HG03565 (cell line): Measurements from ENCODE around the gene EXOC4.

Source experiments
- ATAC-seq: cut with Tn5 transposase; IDR thresholded peaks from one replicate; pipeline ENCODE4 v1.9.1; 2021; ENCODE audit warnings: mild to moderate bottlenecking, moderate library complexity; ENCODE audit not compliant: unreplicated experiment

The EXOC4 gene

DNA sequence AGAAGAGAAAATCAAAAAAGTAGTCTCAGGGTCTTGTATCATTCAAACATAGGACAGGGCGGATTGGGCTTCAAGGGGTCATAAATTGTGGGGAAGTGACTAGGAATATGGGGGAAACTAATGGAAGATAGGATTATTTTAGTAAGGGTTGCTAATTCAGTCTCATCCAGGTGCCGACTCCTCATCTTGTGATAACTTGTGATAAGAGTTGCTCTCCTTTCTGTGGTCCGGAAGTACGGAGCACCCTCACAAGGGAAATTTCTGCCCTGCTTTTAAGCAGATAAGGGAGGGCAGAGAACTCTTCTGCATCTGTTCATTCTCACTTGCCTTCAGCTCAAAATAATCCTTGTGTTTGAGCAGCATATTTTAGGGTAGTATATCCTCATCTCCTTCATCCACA, 437.9 kb downstream of the EXOC4 start:
- no peak for ATAC-seq

DNA sequence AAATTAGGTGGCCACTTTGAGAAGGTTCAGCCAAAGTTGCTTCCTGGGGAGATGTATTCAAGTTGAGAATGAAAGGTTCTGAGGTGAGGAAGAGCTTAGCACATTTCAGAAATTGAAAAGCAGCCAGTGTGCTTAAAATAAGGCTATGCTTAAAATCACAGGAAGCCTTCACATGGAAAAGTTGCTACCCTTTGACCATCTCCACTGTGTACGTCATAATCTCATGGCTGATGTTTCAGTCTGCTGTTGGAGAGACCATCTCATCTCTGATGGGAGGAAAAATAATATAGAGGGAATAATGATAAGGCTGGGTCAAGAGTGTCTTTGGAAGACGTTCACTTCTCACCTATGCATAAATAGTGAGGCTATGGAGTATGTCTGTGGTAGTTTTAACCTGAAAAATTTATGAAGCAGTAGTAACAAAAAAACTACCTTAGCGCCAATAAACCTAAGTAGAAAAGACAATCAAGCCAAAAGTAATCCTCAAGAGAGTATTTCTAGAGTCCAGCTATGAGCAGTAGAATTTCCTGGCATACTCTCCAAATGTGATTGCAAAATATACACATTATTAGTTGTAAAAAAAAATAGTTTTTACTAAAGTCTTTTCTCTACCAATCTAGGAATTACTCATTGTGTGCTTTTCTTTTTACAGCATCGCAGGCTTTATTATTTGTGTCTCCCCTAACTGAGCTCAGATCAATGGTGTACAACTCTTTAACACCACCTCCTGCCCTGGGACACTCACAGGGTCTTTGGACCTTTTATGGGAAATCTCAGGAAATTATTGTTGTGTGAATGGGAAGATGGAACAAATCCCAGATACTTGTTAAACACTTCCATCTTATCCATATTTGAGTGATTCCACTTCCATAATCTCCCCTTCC, 439.1 kb downstream of the EXOC4 start:
- no peak for ATAC-seq

DNA sequence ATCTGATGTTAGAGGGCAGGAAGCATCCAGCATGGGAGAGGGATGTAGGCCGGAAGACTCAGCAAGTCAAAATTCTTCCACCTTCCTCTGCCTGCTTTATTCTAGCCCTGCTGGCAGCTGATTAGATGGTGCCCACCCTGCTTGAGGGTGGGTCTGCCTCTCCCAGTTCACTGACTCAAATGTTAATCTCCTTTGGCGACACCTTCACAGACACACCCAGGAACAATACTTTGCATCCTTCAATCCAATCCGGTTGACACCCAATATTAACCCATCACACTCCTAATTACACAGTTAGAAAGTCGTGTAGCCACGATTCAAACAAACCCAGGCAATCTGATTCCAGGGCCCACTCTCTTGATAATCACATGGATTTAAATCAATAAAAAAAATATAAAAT, 440.4 kb downstream of the EXOC4 start:
- ATAC-seq: no peak

DNA sequence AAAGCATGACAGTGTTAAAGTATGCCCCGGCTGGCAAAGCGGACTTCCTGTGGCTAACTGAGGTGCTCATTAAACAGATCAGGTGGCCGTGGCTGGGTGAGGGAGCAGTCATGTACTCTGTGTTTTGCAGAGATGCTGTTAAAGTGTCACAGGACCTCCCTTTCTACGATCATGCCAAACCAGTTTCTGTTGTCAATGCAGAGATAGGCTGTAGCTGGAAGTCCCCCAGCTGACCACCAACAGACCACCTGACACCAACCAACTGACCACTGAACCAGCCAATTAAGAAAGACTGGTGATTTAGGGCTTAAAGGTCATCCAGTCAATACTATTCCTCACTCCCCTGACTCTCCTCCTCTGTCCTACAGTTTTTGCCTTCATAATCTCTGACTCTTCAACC, 443.2 kb downstream of the EXOC4 start:
- ATAC-seq: no peak

DNA sequence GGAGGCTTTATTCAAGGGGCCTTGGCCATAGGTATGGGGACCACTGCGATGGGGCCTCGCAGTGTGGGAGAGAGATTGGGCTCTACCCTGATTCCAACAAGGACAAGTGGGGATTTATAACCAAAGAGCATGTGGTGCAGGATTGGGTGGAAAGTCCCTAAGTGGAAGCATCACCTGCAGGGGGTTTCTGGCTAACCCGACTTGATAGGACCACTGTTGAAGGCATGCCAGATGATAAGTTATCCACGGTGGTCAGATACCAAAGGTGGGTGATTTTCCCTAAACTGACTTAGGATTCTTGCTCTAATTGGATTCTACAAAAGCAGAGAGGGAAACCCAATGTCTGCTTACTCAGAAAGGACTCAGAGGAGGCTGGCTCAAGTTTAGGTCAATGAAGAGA, 444.7 kb downstream of the EXOC4 start:
- no peak for ATAC-seq

DNA sequence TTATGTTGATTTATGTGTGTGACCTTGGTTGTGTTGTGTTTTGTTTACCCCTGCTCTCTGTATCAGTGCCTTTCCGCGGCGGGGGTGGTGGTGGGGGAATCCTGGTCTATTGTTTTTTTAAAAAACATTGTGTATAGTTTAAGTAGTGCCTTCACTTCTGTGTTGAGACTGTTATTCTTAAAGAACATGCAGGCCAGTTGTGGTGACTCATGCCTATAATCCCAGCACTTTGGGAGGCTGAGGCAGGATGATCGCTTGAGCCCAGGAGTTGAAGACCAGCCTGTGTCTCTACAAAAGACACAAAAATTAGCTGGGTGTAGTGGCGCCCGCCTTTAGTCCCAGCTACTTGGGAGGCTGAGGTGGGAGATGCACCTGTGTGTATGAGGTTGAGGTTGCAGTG, 445.2 kb downstream of the EXOC4 start:
- ATAC-seq: no peak

DNA sequence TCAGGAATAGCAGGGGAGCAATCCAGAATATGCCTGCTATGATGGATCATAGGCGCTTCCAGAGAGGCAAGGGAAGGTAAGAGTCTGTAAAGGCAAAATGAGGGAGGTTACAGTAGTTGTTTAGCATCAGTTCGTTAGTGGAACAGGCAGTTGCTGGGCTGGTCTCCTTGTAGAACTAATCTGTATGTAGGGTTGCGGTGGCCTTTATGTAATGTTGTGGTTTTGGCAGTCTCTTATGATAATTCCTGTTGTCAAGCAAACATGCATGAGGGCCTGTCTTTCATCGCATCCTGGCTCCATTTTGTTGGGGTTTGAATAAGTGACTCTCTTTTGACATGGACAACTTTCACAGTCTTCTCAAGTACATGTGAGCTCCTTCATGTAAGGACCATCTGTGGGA, 446.5 kb downstream of the EXOC4 start:
- no peak for ATAC-seq

DNA sequence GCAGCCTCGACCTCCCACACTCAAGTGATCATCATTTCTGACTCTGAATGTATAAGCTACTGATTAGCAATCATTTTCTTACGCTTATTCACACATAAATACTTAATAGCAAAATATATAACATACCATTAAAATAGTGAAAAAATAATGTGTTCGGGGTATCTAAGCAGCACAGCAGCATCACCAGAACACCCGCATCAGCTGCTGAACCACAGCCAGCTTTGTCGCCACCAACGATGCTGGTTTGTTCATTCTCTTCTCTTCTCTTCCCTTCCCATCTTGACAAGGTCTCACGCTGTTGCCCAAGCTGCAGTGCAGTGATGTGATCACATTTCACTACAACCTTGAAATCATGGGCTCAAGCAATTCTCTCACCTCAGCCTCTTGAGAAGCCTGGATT, 449.2 kb downstream of the EXOC4 start:
- ATAC-seq: no peak

DNA sequence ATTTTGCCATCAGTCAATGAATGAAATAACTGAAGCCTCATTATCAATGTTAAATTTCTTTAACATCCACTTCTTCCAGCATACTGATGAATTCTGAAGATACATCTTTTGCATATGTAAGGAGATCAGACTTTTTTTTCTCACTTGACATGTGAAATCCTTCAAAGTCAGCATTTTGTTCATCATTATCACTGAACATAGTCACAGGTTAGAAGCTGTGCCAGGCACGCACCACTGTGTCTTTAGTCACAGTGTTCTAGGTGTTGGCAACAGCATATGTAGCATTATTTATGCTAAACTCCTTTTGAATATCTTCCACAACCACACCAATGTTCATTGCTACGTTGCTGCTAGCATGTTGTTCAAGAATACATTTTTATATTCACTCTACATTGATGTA, 450.1 kb downstream of the EXOC4 start:
- ATAC-seq: no peak

DNA sequence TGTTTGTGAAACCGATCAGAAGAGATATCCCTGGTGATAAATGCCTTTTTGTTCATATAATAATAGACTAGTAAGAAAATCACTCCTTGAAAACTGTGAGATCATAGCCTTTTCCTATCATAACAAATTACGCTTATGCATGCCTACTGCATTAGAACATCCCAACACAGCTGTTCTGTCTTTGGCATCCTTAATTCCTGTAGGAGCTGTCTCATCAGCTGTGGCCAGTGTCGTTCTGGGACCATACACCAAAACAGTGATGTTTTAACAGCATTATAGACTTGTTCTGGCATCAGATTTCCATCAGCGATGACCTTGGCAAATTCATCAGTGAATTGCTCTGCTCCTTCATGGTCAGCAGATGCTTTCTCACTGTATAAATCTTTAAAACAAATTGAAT, 450.7 kb downstream of the EXOC4 start:
- no peak for ATAC-seq

DNA sequence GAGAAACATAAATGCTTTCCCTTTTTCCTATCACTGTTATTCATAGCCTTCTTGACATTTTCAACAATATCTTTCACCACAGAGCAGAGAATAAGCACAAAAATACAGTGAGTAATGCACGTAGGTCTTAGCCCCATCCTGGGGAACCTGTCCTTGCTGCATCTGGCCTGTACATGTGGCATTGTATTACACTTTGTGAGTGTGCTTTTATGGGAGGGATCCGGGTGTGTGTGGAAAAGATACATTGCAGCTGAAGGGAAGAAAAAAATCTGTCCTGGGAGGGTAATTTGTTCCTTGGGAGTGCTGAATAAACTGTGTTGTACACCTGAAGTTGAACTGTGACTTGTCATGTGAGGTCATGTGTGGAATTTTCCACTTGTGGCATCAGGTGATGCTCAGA, 451.6 kb downstream of the EXOC4 start:
- no peak for ATAC-seq

DNA sequence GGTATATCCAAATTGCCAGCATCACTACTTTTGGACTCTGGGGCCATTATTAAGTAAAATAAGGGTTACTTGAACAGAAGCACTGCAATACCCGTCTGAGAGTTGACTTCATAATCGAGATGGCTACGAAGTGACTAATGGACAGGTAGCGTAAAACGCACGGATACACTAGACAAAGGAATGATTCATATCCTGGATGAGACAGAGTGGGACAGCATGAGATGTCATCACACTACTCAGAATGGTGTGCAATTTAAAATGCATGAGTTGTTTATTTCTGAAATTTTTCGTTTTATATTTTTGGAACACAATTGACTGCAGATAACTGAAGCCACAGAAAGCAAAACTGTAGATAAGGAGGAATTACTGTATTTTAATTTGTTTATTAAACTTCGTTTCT, 452.7 kb downstream of the EXOC4 start:
- ATAC-seq: no peak

DNA sequence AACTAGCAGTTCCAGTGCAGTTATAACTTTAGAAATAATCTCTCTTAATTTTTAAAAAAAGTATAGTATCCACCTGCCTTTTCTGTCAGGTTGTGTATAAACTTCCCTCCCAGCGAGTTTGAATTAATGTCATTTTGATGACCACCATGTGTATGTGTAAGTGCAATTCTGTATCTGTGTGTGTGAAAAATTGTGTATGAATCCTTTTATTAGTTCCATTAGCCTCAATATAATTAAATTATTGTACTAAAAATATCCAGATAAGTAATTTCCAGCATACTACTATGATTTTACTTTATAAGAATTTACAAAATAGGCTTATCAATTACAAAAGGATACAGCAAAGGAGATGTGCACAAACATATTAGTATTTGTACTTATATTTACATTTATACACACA, 453.1 kb downstream of the EXOC4 start:
- no peak for ATAC-seq

DNA sequence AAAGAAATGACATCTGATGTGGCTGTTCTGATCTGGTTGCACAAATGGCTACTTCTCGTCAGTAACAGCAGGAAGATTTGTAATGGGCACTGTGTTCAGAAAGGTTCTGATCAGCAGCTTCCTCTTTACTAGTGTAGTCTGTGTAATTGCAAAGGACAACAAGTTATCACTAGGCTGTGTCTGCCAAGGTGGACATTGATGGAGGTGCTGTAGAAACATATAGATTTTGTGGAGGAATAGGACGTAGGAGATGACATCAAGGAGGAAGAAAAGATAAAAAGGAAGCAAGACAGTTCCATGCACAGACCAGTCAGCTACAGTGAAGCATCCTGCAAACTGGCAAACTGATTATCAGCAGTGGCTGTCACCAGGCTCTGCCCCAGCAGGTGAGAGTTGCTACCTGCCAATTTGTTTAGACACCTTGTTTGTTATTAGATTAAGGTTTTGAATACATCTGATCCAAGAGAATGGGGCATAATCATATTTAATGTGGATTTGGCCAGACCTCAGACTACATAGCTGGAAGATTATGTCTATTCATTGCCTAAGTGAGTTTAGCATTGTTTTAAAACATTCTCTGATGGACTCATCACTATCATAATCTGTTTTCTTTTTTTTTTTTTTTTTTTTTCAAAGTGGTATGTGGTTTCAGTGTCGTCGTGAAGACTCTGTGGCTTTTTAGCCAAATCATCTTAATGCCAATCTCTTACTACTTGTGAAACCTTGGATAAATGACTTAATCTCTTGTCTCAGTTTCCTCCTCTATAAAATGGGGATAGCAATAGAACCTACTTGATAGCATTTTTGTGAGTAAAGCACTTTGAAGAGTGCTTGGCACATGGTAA, 456.4 kb downstream of the EXOC4 start:
- ATAC-seq: no peak

DNA sequence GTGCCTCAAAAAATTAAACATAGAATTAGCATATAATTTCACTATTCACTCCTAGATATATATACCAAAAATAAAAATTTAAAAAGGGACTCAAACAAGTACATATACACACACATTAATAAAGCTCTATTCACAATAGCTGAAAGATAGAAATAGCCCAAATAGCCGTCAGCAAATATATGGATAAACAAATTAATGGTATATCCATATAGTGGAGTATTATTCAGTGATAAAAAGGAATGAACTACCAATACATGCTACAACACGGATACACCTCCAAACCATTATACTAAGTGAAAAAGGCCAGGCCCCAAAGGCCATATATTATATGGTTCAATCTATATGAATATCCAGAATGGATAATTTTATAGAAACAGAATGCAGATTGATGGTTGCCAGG, 459.7 kb downstream of the EXOC4 start:
- ATAC-seq: no peak

DNA sequence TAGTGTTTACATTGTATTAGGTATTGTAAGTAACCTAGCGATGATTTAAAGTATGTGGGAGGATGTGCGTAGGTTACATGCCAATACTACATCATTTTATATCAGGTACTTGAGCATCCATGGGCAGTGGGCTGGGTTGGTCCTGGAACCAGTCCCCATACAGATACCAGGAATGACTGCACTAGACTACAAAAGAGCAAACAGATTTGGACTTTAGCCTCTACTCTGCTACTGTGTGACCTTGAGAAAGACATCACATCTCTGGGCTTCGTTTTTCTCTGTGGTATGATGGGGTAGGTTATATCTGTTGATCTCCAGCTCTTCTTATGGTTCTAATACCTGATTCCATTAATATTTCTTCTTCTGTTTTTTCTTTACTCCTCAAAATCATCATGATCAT, 461.8 kb downstream of the EXOC4 start:
- no peak for ATAC-seq

DNA sequence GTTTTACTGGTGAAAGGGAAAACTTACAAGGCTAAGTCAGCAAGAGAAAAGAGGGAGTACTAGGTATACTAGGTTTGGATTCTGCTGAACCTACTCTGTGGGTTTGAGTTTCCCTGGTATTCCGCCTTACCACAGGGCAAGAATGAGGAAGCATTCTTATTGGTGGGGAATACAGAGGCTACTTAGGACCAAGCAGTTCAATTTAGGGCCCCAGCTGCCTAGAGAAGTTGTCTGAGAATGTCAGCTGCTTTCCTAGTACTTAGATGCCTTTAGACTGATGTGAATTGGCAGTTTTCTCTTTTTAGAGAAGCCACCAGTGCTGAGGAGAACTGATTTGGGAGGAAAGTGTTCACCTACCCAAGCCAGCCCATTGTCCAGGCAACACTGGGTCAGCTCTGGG, 465.3 kb downstream of the EXOC4 start:
- no peak for ATAC-seq

DNA sequence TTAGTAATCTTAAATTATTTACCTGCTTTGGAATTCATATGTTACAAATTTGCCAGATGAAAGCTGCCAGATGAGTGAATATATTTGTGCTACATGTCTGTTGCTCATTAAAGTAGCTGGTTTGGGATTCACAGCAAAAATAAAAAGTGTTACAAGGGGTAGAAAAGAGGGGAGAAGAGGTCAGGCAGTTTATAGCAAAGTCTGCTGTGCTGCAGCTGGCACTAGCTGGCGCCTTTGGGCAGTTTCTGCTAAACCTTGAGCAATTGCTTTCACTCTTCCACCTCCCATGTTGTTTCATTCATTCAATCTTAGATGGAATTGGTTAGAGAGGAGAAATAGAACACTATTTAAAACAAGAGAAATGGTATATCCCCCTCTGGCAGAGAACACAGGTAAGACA, 470.2 kb downstream of the EXOC4 start:
- ATAC-seq: no peak

DNA sequence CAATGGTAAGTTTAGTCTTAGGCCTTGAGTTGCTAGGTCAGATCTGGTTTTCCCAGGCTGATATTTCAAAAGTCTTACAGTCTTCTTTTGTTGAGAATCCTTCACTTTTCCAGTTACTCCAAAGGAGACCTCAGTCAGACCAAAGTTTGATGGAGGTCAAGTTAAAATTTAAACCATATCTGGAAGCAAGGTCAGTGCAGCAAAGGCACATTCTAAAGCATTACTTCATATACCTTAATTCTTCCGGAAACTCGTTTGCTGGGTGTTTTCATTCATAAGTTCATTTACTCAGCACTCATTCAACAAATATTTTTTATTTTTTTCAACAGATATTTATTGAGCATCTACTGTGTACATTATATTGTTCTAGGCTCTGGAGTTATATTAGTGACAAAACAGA, 471.3 kb downstream of the EXOC4 start:
- ATAC-seq: no peak

DNA sequence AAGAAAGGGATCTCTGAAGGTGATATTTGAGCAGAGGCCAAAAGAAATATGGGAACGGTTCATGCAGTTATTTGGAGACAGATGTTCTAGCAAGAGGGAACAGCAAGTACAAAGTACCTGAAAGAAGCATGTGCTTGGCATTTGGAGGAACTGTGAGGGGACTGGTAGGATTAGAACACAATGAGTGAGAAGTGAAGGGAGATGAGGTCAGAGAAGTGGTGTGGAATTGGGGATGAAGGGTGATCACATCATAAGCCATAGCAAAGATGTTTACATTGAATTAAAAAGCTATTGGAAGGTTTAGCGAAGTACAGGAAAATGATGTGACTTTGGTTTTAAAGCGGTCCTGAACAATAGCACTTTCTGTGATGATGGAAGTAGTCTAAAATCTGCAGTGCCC, 471.8 kb downstream of the EXOC4 start:
- ATAC-seq: no peak

DNA sequence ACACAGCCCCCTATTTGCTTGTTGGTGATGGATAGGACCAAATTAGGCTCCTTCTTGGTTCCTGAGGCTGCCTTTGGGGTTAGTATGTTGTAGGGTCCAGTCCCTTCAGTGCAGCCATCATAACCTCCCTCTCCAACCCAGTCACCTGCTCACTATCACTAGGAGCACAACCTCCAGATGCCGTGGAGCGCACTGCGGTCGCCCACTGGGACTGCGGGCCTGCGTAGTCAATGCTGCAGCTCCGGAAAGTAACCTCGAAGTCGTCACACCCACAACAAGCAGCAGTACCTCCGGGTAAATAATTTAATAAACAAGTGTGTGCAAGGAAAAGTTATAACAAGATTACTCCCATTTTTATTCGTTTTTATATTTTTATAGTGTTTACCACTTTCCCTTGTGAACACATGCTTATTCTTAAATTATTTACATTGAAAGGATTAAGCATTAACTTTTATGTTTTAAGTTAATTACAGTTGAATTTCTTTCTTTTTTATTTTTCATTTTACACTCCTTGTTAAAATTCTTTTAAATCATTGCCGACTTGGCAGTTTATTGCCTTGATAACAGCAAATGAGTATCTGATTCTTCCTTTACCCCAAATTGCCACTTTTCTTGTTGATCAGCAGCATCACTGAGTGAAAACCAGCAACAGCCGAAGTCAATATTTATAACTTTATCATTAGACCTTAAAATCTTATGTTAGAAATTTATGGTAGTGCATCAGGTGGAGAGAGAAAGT, 474.8 kb downstream of the EXOC4 start:
- ATAC-seq: no peak

DNA sequence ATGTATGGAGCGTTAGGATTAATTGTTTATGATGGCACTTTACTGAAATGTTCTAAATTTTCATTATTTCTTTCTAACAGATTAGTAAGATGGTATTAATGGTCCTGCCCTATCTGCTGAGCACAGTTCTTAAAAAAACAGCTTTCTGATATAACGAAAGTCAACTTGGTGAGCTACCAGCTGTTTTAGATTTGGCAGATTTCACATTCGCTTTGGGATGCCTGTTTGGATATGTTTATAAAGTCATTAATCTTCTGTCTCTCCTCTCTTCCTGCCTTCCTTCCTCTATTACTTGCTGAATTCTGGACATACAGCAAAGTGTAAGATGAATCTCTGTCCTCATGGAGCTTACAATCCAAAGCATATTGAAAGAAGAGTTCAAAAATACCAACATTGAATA, 477.5 kb downstream of the EXOC4 start:
- ATAC-seq: no peak
